KMS-11 (cell line): ENCODE measurements around the gene VPS45.

Source experiments
- H2AFZ ChIP-seq: fragments of 200-600 bp; sonication (generic); 2 replicates; pipeline ENCODE4 v1.6.1; 2016; ENCODE audit warnings: antibody characterized with exemption, mixed run types, low read depth
- H3K27ac ChIP-seq: fragments of 200-600 bp; sonication (generic); 2 replicates; pipeline ENCODE4 v1.6.1; 2016; ENCODE audit warnings: mild to moderate bottlenecking, mixed run types
- H3K27me3 ChIP-seq: fragments of 200-600 bp; sonication (generic); 2 replicates; pipeline ENCODE4 v1.6.1; 2017; ENCODE audit warnings: mild to moderate bottlenecking, low read depth, mixed run types, moderate library complexity; ENCODE audit not compliant: insufficient read depth
- H3K36me3 ChIP-seq: fragments of 200-600 bp; sonication (generic); 2 replicates; pipeline ENCODE4 v1.6.1; 2017; ENCODE audit warnings: mild to moderate bottlenecking, mixed run types; ENCODE audit not compliant: insufficient read depth
- H3K4me1 ChIP-seq: fragments of 200-600 bp; sonication (generic); 2 replicates; pipeline ENCODE4 v1.6.1; 2016; ENCODE audit warnings: mild to moderate bottlenecking, low read depth, mixed run types; ENCODE audit not compliant: poor library complexity, severe bottlenecking
- H3K4me2 ChIP-seq: fragments of 200-600 bp; sonication (generic); 2 replicates; pipeline ENCODE4 v1.7.0; 2016; ENCODE audit warnings: mild to moderate bottlenecking, mixed run types
- H3K4me3 ChIP-seq: fragments of 200-600 bp; sonication (generic); IDR thresholded peaks from 2 replicates; pipeline ENCODE4 v1.6.1; 2017; ENCODE audit warnings: low read depth, low read length, mixed read lengths; ENCODE audit not compliant: insufficient read depth
- H3K79me2 ChIP-seq: fragments of 200-600 bp; sonication (generic); 2 replicates; pipeline ENCODE4 v1.6.1; 2016; ENCODE audit warnings: low read depth, mixed run types; ENCODE audit not compliant: insufficient read depth
- H3K9ac ChIP-seq: fragments of 200-600 bp; sonication (generic); 2 replicates; pipeline ENCODE4 v1.6.1; 2016; ENCODE audit warnings: mild to moderate bottlenecking, mixed run types
- H4K20me1 ChIP-seq: fragments of 200-600 bp; sonication (generic); 2 replicates; pipeline ENCODE4 v1.6.1; 2016; ENCODE audit warnings: mild to moderate bottlenecking, mixed run types; ENCODE audit not compliant: insufficient read depth
- TF ChIP-seq, protein P1 (sequence below): fragments of 200-600 bp; sonication (generic); conservative IDR thresholded peaks from 2 replicates; pipeline ENCODE4 v1.6.1; 2017; ENCODE audit warnings: low read depth, mild to moderate bottlenecking, antibody characterized with exemption, low read length, moderate library complexity, mixed read lengths

The VPS45 gene

DNA sequence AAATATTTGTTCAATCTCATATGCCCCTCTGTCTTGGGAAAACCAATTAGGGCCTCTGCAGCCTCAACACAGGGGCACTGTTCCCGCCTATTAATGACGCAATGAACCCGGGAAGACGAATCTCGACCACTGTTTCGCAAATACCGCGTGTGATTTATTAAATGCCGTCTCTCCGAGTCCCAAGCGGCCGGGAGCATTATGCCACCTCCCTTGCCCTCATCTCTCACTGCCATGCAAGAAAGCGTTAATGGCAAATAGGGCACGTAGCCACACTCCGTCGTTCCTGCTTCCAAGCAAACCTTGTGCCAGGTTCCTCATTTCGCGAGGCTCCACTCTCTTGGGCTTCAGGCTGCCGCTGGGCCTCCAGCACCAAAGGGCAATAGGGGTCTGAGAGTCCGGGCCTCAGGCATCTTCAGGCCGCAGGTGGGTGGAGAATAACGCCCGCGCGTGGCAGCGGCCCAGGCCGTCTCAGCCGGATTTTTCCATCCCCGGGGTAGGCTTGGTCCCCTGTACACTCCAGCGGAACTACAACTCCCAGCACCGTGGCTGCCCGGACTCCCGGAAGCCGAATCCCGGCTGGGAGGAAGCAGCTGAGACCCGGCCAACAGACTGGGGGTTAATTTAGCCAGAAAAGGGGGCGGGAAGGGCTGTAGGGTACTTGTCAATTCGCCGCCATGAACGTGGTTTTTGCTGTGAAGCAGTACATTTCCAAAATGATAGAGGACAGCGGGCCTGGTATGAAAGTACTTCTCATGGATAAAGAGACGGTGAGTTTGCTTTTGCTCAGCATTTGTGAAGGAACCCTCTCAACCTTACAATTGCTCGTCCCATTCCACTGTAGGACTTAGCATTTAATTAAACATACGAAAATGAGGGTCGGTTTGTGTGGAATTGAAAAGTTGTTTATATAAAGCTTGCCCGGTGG lies at the start of gene VPS45:
Gene VPS45 (plus strand): TSS at position 593 of the 925 bp plus-strand sequence. CDS start 82 bp downstream, at position 675.
- Histone ChIP-seq H3K27ac (peak within 1 kb of the TSS; percentile 82), H2AFZ (peak within 1 kb of the TSS; percentile 92), H3K79me2 (peaks cover 30% of the 10 kb centered on the region; the same call in 1 of the 2 replicates), H3K4me3 (peak within 1 kb of the TSS; percentile 100), H3K4me2 (peak within 1 kb of the TSS; percentile 62), H3K9ac (peak within 1 kb of the TSS; percentile 89), H3K36me3 (no peaks in the 10 kb centered on the region), H3K4me1 (peaks cover 34% of the 10 kb centered on the region), H3K27me3 (no peaks in the 10 kb centered on the region), H4K20me1 (no peaks in the 10 kb centered on the region)
- TF ChIP-seq, protein P1, sequence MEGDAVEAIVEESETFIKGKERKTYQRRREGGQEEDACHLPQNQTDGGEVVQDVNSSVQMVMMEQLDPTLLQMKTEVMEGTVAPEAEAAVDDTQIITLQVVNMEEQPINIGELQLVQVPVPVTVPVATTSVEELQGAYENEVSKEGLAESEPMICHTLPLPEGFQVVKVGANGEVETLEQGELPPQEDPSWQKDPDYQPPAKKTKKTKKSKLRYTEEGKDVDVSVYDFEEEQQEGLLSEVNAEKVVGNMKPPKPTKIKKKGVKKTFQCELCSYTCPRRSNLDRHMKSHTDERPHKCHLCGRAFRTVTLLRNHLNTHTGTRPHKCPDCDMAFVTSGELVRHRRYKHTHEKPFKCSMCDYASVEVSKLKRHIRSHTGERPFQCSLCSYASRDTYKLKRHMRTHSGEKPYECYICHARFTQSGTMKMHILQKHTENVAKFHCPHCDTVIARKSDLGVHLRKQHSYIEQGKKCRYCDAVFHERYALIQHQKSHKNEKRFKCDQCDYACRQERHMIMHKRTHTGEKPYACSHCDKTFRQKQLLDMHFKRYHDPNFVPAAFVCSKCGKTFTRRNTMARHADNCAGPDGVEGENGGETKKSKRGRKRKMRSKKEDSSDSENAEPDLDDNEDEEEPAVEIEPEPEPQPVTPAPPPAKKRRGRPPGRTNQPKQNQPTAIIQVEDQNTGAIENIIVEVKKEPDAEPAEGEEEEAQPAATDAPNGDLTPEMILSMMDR = peak; percentile 42; the same call in 1 of the 2 replicates

DNA sequence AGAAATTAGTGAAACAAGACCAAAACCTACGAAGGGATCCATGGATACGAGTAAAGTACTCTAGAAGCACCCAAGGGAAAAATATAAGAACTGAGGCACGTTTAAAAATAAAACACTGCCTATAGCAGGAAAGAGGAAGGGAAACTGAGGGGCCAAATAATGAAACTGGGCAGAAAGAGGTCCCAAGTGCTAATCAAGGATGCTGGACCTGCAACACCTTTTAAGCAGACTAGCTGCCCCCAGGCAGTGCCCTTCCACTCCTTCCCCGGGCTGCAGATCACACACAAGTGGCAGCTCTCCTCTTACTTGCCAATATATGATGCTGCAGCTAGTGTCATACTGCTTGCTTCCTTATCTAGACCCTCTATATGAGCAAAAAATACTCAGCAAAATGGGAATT lies 49.4 kb upstream of the VPS45 start:
- Histone ChIP-seq H3K4me1 (no peaks in the 10 kb centered on the region), H3K27me3 (no peaks in the 10 kb centered on the region), H3K79me2 (no peaks in the 10 kb centered on the region), H3K4me3 (no peak overlapping the region), H3K9ac (no peak overlapping the region), H3K4me2 (no peak overlapping the region), H3K27ac (no peak overlapping the region), H4K20me1 (no peaks in the 10 kb centered on the region), H2AFZ (no peak overlapping the region), H3K36me3 (no peaks in the 10 kb centered on the region)
- TF ChIP-seq, protein P1 = no peak

GRCh38 chr1:150020711-150021110 lies 46.9 kb upstream of the VPS45 start:
- TF ChIP-seq, protein P1 = no peak
- no peak overlapping the region for H3K27ac ChIP-seq
- no peak overlapping the region for H3K4me2 ChIP-seq

GRCh38 chr1:150021191-150021694 lies 46.3 kb upstream of the VPS45 start:
- TF ChIP-seq, protein P1 = no peak
- Histone ChIP-seq H3K4me3 (no peak overlapping the region), H2AFZ (no peak overlapping the region), H3K27ac (no peak overlapping the region), H3K4me1 (no peaks in the 10 kb centered on the region), H3K9ac (no peak overlapping the region), H3K79me2 (no peaks in the 10 kb centered on the region), H3K4me2 (no peak overlapping the region), H4K20me1 (no peaks in the 10 kb centered on the region), H3K36me3 (no peaks in the 10 kb centered on the region), H3K27me3 (no peaks in the 10 kb centered on the region)

More at GRCh38 chr1:150020711-150021110, 46.9 kb upstream of the VPS45 start:
- no peaks in the 10 kb centered on the region for H4K20me1 ChIP-seq
- H2AFZ ChIP-seq = no peak overlapping the region
- H3K4me1 ChIP-seq = no peaks in the 10 kb centered on the region
- no peaks in the 10 kb centered on the region for H3K36me3 ChIP-seq
- no peaks in the 10 kb centered on the region for H3K79me2 ChIP-seq
- H3K9ac ChIP-seq = no peak overlapping the region
- no peak overlapping the region for H3K4me3 ChIP-seq
- H3K27me3 ChIP-seq = no peaks in the 10 kb centered on the region
